ENCODE measurements around the gene TEX264.

- TF ChIP-seq POLR2AphosphoS5 (IDR thresholded peaks at IDR 0.05): no peak
- TF ChIP-seq POLR2A (IDR thresholded peaks at IDR 0.05): no peak
- no peak for TF ChIP-seq CTCF (IDR thresholded peaks at IDR 0.05)
Measured at GRCh38 chr3:51682526-51682925, 11.5 kb downstream of the TEX264 start.
